Caco-2 (cell line): ENCODE results near the gene ADARB2. TPM values are rescaled to one million over a fixed set of nuclear protein-coding genes. Genes with fewer than 3 reads are reported as not detected.

Experiments used
- BruUV-seq: library from RNA; stranded (reverse); fragments of 400-500 nt; replicated peaks from 2 replicates; lab custom pipeline; 2021; lab: Mats Ljungman, UMichigan
- CTCF ChIA-PET: fragments of 300-600 bp; sonication (Branson Sonifier 250); formaldehyde crosslinking; loops from one replicate; lab custom pipeline; 2022; ENCODE audit warnings: antibody characterized with exemption; lab: Charles Lee
- POLR2A ChIA-PET: fragments of 300-600 bp; sonication (Branson Sonifier 250); formaldehyde crosslinking; loops from one replicate; lab custom pipeline; 2022; ENCODE audit warnings: antibody characterized with exemption; lab: Charles Lee
- DNase-seq, 2 experiments: peaks; one replicate each; pipeline versions ENCODE4 v3.0.0 to v3.0.0-alpha.2; 2020 to 2022
- H3K27me3 ChIP-seq: replicated peaks from 2 replicates; pipeline ENCODE4 v1.6.0; 2011; ENCODE audit warnings: low read length; ENCODE audit not compliant: control insufficient read depth, insufficient read depth
- H3K36me3 ChIP-seq: 2 replicates; pipeline ENCODE4 v1.5.1; 2011; ENCODE audit warnings: low read length; ENCODE audit not compliant: control insufficient read depth, insufficient read depth
- H3K4me1 ChIP-seq: fragments of 250-450 bp; sonication (Bioruptor Pico); 2 replicates; pipeline ENCODE4 v1.5.1; 2020; ENCODE audit warnings: mild to moderate bottlenecking
- H3K4me3 ChIP-seq: 2 replicates; pipeline ENCODE4 v1.5.1; 2011; ENCODE audit warnings: low read depth, mild to moderate bottlenecking, control low read depth, low read length
- H3K9me3 ChIP-seq: fragments of 250-450 bp; sonication (Bioruptor Pico); 2 replicates; pipeline ENCODE4 v1.5.1; 2020; ENCODE audit warnings: mild to moderate bottlenecking, moderate library complexity
- H3K27ac Mint-ChIP-seq: one replicate; pipeline ENCODE4 v1.8.0; 2022; ENCODE audit warnings: mixed read lengths; ENCODE audit not compliant: unreplicated experiment
- H3K27me3 Mint-ChIP-seq: one replicate; pipeline ENCODE4 v1.8.0; 2022; ENCODE audit warnings: mixed read lengths; ENCODE audit not compliant: insufficient read depth, unreplicated experiment
- H3K36me3 Mint-ChIP-seq: one replicate; pipeline ENCODE4 v1.8.0; 2022; ENCODE audit warnings: mild to moderate bottlenecking, mixed read lengths; ENCODE audit not compliant: insufficient read depth, unreplicated experiment
- H3K4me1 Mint-ChIP-seq: one replicate; pipeline ENCODE4 v1.8.0; 2022; ENCODE audit warnings: low read depth, mixed read lengths; ENCODE audit not compliant: unreplicated experiment
- H3K4me3 Mint-ChIP-seq: one replicate; pipeline ENCODE4 v1.8.0; 2022; ENCODE audit warnings: mild to moderate bottlenecking, moderate library complexity, mixed read lengths; ENCODE audit not compliant: unreplicated experiment
- H3K9me3 Mint-ChIP-seq: one replicate; pipeline ENCODE4 v1.8.0; 2022; ENCODE audit warnings: mixed read lengths; ENCODE audit not compliant: unreplicated experiment
- CTCF ChIP-seq, 2 experiments: fragments of 200-600 bp in 1 of 2; IDR thresholded peaks; 1 replicate in 1 of 2; 2 replicates in 1 of 2; pipeline versions ENCODE4 v1.5.1 to v1.8.0; 2011 to 2022; ENCODE audit warnings: antibody characterized with exemption in 1 of 2, control low read depth in 1 of 2, inconsistent platforms in 1 of 2, low read depth in 1 of 2, low read length in 1 of 2, mild to moderate bottlenecking in 1 of 2, moderate library complexity in 1 of 2; ENCODE audit not compliant: insufficient read depth in 1 of 2, severe bottlenecking in 1 of 2, unreplicated experiment in 1 of 2
- intact Hi-C: fragments of 100-400 bp; cut with micrococcal nuclease; formaldehyde crosslinking; loops from one replicate; pipeline ENCODE4 v1.10.0; 2022; ENCODE audit not compliant: unreplicated experiment
- total RNA-seq: library from RNA; stranded (reverse); gene quantifications from 2 replicates; pipeline ENCODE4 v1.2.3, GENCODE V29; 2022

Gene ADARB2
- total RNA-seq, 1 experiment from 2014 or later: 0.27 TPM

GRCh38 chr10:1402016-1402770 is 335.1 kb downstream of the ADARB2 start:
- ChIA-PET POLR2A (no interaction called here), CTCF (no interaction called here)
- Mint-ChIP-seq H3K4me1 (peaks cover 14% of the 10 kb centered on the region), H3K9me3 (no peaks in the 10 kb centered on the region), H3K27ac (no peak overlapping the region), H3K27me3 (peaks cover 4% of the 10 kb centered on the region), H3K36me3 (no peaks in the 10 kb centered on the region), H3K4me3 (no peak overlapping the region)
- no peaks in the 10 kb centered on the region for H3K27me3 ChIP-seq
- intact Hi-C loops: no loop called here
- TF ChIP-seq CTCF (IDR thresholded peaks at IDR 0.05; ENCODE audit: insufficient read depth in 1 of 2, low read depth in 1 of 2, low read length in 1 of 2, severe bottlenecking in 1 of 2, unreplicated experiment in 1 of 2): no peak
- H3K36me3 ChIP-seq: no peaks in the 10 kb centered on the region
- no peaks in the 10 kb centered on the region for H3K9me3 ChIP-seq
- no peak for DNase-seq
- H3K4me1 ChIP-seq: peaks cover 13% of the 10 kb centered on the region
- H3K4me3 ChIP-seq: no peak overlapping the region
- BruUV-seq: no TSS peak

- Mint-ChIP-seq H3K27me3 (peaks cover 4% of the 10 kb centered on the region), H3K27ac (no peak overlapping the region), H3K4me1 (peaks cover 14% of the 10 kb centered on the region), H3K36me3 (no peaks in the 10 kb centered on the region), H3K9me3 (no peaks in the 10 kb centered on the region), H3K4me3 (no peak overlapping the region)
- no peak for TF ChIP-seq CTCF (IDR thresholded peaks at IDR 0.05; ENCODE audit: insufficient read depth in 1 of 2, low read depth in 1 of 2, low read length in 1 of 2, severe bottlenecking in 1 of 2, unreplicated experiment in 1 of 2)
- no peaks in the 10 kb centered on the region for H3K27me3 ChIP-seq
- no peaks in the 10 kb centered on the region for H3K9me3 ChIP-seq
- peaks cover 13% of the 10 kb centered on the region for H3K4me1 ChIP-seq
- no peak overlapping the region for H3K4me3 ChIP-seq
- intact Hi-C loops: no loop called here
- ChIA-PET CTCF (no interaction called here), POLR2A (no interaction called here)
- no TSS peak for BruUV-seq
- no peak for DNase-seq
- H3K36me3 ChIP-seq: no peaks in the 10 kb centered on the region
Measured at GRCh38 chr10:1401071-1401965, 336.0 kb downstream of the ADARB2 start.
